ENCODE measurements around the gene TTBK1. TPM values are rescaled to one million over a fixed set of nuclear protein-coding genes. Genes with fewer than 3 reads are reported as not detected.

The TTBK1 gene
- total RNA-seq, 1 donor from 2014 or later: 1.7 TPM

DNA sequence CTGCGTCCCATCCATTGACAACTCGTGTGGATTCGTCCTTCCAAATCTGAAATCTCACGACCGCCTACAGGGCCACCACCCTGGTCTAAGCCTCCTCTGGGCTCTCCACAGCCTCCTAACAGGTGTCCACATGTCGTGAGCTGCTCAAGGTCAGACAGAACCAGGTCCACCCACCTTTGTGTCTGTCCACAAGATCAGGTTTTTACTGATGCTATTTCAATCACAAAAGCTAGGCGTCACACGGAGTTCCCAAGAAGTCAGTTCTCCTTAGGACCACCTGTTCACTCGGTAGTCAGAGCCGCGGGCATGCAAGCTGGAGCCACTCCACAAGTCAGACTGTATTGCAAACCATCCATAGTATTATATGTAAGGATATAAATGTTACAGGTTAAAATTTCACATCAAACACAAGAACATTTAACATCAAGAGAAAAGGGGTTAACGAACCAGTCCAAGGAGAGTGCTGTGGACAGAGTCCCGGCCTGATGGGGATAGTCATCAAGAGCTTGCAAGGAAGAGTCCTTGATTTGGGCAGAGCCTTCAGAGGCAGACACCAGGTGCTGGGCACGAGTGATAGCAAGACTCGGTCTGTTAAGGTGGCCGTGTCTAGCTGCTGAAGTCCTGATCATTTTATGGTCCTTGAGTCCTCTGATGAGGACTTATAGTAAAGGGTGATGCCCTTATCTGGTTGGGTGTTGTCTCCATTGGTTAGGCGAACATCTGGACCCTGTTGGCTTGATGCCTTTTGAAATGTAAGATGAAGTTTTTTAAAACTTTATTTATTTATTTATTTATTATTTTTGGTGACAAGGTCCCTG lies 13.3 kb upstream of the TTBK1 start:
- H3K9ac ChIP-seq: no peak overlapping the region
- H3K27ac Mint-ChIP-seq: no peak overlapping the region
- peaks cover 26% of the 10 kb centered on the region for H3K27me3 Mint-ChIP-seq (ENCODE audit: insufficient read depth, low read depth)

DNA sequence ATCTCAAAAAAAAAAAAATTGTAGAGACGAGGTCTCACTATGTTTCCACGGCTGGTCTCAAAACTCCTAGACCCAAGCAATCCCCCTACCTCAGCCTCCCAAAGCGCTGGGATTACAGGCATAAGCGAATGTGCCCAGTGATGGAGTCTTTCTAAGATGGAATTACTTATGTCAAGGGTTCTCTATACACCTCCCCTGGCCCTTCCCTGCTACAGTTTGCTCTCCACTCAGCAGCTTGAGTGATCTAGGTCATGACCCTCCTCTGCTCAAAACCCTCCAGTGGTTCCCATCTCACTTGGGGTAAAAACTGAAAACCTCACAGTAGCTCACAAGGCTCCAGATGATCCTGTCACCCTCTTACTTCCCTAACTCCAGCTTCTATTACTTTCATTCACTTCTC lies 12.2 kb upstream of the TTBK1 start:
- TF ChIP-seq EZH2 (IDR thresholded peaks at IDR 0.05) (no peak), EZH2phosphoT487 (IDR thresholded peaks at IDR 0.05) (no peak)
- TF ChIP-seq, protein P1, sequence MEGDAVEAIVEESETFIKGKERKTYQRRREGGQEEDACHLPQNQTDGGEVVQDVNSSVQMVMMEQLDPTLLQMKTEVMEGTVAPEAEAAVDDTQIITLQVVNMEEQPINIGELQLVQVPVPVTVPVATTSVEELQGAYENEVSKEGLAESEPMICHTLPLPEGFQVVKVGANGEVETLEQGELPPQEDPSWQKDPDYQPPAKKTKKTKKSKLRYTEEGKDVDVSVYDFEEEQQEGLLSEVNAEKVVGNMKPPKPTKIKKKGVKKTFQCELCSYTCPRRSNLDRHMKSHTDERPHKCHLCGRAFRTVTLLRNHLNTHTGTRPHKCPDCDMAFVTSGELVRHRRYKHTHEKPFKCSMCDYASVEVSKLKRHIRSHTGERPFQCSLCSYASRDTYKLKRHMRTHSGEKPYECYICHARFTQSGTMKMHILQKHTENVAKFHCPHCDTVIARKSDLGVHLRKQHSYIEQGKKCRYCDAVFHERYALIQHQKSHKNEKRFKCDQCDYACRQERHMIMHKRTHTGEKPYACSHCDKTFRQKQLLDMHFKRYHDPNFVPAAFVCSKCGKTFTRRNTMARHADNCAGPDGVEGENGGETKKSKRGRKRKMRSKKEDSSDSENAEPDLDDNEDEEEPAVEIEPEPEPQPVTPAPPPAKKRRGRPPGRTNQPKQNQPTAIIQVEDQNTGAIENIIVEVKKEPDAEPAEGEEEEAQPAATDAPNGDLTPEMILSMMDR (IDR thresholded peaks at IDR 0.05): no peak
- DNase-seq (ENCODE audit: low spot score): no peak
- Mint-ChIP-seq H3K27me3 (ENCODE audit: insufficient read depth, low read depth) (peaks cover 24% of the 10 kb centered on the region), H3K4me1 (peaks cover 14% of the 10 kb centered on the region), H3K27ac (no peak overlapping the region), H3K4me3 (no peak overlapping the region), H3K9me3 (peaks cover 4% of the 10 kb centered on the region), H3K36me3 (no peaks in the 10 kb centered on the region)
- no peaks in the 10 kb centered on the region for H4K20me1 ChIP-seq (ENCODE audit: low read depth)
- no peaks in the 10 kb centered on the region for H3F3A ChIP-seq (ENCODE audit: low read depth)
- peaks cover 10% of the 10 kb centered on the region for H3K79me2 ChIP-seq (ENCODE audit: low read depth)
- no peaks in the 10 kb centered on the region for H3K36me3 ChIP-seq
- H3K4me1 ChIP-seq: no peaks in the 10 kb centered on the region
- H3K27ac ChIP-seq: no peak overlapping the region
- H3K4me2 ChIP-seq: no peak overlapping the region
- no peaks in the 10 kb centered on the region for H3K9me3 ChIP-seq (ENCODE audit: low read depth)
- H2AFZ ChIP-seq (replicated peaks): no peak overlapping the region
- peaks cover 36% of the 10 kb centered on the region for H3K27me3 ChIP-seq
- no peak overlapping the region for H3K4me3 ChIP-seq
- no peak overlapping the region for H3K9ac ChIP-seq

More for the DNA sequence above, 13.3 kb upstream of the TTBK1 start:
- H3F3A ChIP-seq (ENCODE audit: low read depth): no peaks in the 10 kb centered on the region
- no peak for DNase-seq (ENCODE audit: low spot score)
- H3K36me3 ChIP-seq: no peaks in the 10 kb centered on the region
- Mint-ChIP-seq H3K36me3 (peaks cover 4% of the 10 kb centered on the region), H3K4me1 (peaks cover 14% of the 10 kb centered on the region), H3K4me3 (peak overlapping the region; percentile 86), H3K9me3 (peaks cover 4% of the 10 kb centered on the region)
- no peaks in the 10 kb centered on the region for H3K9me3 ChIP-seq (ENCODE audit: low read depth)
- H3K27me3 ChIP-seq: peaks cover 33% of the 10 kb centered on the region
- no peaks in the 10 kb centered on the region for H3K4me1 ChIP-seq
- TF ChIP-seq EZH2 (IDR thresholded peaks at IDR 0.05) (no peak), EZH2phosphoT487 (IDR thresholded peaks at IDR 0.05) (no peak)
- TF ChIP-seq, protein P1 (IDR thresholded peaks at IDR 0.05): no peak
- H3K27ac ChIP-seq: no peak overlapping the region
- H3K4me3 ChIP-seq: no peak overlapping the region
- H4K20me1 ChIP-seq (ENCODE audit: low read depth): no peaks in the 10 kb centered on the region
- H3K79me2 ChIP-seq (ENCODE audit: low read depth): peaks cover 10% of the 10 kb centered on the region
- H3K4me2 ChIP-seq: peak overlapping the region; percentile 77
- peak overlapping the region; percentile 98 for H2AFZ ChIP-seq (replicated peaks)

DNA sequence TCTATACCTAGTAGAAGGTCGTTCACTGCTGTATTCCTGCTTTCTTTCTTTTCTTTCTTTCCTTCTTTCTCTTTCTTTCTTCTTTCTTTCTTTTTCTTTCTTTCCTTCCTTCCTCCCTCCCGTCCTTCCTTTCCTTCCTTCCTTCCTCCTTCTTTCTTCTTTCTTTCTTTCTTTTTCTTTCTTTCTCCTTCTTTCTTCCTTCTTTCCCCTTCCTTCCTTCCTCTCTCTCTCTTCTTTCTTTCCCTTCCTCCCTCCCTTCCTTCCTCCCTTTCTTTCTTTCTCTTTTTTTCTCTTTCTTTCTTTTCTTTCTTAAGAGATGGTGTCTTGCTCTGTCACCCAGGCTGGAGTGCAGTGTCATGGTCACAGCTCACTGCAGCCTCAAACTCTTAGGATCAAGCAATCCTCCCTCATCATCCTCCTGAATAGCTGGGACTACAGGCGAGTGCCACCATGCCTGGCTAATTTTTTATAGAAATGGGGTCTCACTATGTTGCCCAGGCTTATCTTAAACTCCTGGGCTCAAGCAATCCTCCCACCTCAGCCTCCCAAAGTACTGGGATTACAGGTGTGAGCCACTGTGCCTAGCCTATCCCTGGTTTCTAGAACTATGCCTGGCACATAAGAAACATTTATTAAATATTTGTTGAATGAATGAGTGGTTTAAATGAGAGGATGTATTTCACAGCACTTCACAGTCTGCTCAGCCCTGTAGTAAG lies 11.4 kb upstream of the TTBK1 start:
- no peak overlapping the region for H3K9ac ChIP-seq
- no peaks in the 10 kb centered on the region for H3F3A ChIP-seq (ENCODE audit: low read depth)
- Mint-ChIP-seq H3K27me3 (ENCODE audit: insufficient read depth, low read depth) (peaks cover 24% of the 10 kb centered on the region), H3K4me3 (no peak overlapping the region), H3K4me1 (peaks cover 14% of the 10 kb centered on the region), H3K27ac (no peak overlapping the region), H3K36me3 (no peaks in the 10 kb centered on the region), H3K9me3 (peaks cover 4% of the 10 kb centered on the region)
- peaks cover 41% of the 10 kb centered on the region for H3K27me3 ChIP-seq
- no peaks in the 10 kb centered on the region for H3K36me3 ChIP-seq
- no peak for DNase-seq (ENCODE audit: low spot score)
- H4K20me1 ChIP-seq (ENCODE audit: low read depth): no peaks in the 10 kb centered on the region
- H2AFZ ChIP-seq (replicated peaks): no peak overlapping the region
- H3K27ac ChIP-seq: no peak overlapping the region
- no peak for TF ChIP-seq EZH2 (IDR thresholded peaks at IDR 0.05)
- no peak for TF ChIP-seq EZH2phosphoT487 (IDR thresholded peaks at IDR 0.05)
- TF ChIP-seq, protein P1 (IDR thresholded peaks at IDR 0.05): no peak
- no peaks in the 10 kb centered on the region for H3K4me1 ChIP-seq
- no peaks in the 10 kb centered on the region for H3K9me3 ChIP-seq (ENCODE audit: low read depth)
- no peak overlapping the region for H3K4me3 ChIP-seq
- H3K79me2 ChIP-seq (ENCODE audit: low read depth): peaks cover 10% of the 10 kb centered on the region
- H3K4me2 ChIP-seq: no peak overlapping the region

Data from neural progenitor cell (in vitro differentiated cells).